D341Med (cell line): ENCODE data around the gene MORN5.
A peak's percentile ranks its signal among the peaks of the same experiment; 100 is the strongest.

Experiments
- DNase-seq: peaks from one replicate; pipeline ENCODE4 v3.0.0; 2012; ENCODE audit warnings: low spot score

The MORN5 gene

GRCh38 chr9:122143876-122144405 is 15.8 kb upstream of the MORN5 start:
- no peak for DNase-seq

- DNase-seq, result no peak
Measured at GRCh38 chr9:122144836-122145591, 14.7 kb upstream of the MORN5 start.

GRCh38 chr9:122145592-122145863 is 14.2 kb upstream of the MORN5 start:
- no peak for DNase-seq

GRCh38 chr9:122151267-122151828 is 8.4 kb upstream of the MORN5 start:
- no peak for DNase-seq

GRCh38 chr9:122155796-122156195 is 3.9 kb upstream of the MORN5 start:
- no peak for DNase-seq

- peak; percentile 56 for DNase-seq
Measured at GRCh38 chr9:122158202-122158601, 1.5 kb upstream of the MORN5 start.

GRCh38 chr9:122159925-122160246 is 178 bp downstream of the MORN5 start:
- no peak for DNase-seq

- DNase-seq, result no peak
Measured at GRCh38 chr9:122162415-122162814, 2.7 kb downstream of the MORN5 start.

- no peak for DNase-seq
Measured at GRCh38 chr9:122164286-122164685, 4.6 kb downstream of the MORN5 start.

- no peak for DNase-seq
Measured at GRCh38 chr9:122168356-122168755, 8.6 kb downstream of the MORN5 start.

GRCh38 chr9:122172131-122172530 is 12.4 kb downstream of the MORN5 start:
- DNase-seq, result no peak

- no peak for DNase-seq
Measured at GRCh38 chr9:122173670-122174069, 14.0 kb downstream of the MORN5 start.

- DNase-seq, result no peak
Measured at GRCh38 chr9:122176916-122177315, 17.2 kb downstream of the MORN5 start.

- no peak for DNase-seq
Measured at GRCh38 chr9:122179054-122179689, 19.5 kb downstream of the MORN5 start.

GRCh38 chr9:122179690-122180074 is 20.0 kb downstream of the MORN5 start:
- DNase-seq, result no peak

- no peak for DNase-seq
Measured at GRCh38 chr9:122180633-122181032, 20.9 kb downstream of the MORN5 start.

GRCh38 chr9:122183501-122183900 is 23.8 kb downstream of the MORN5 start:
- DNase-seq, result no peak

- no peak for DNase-seq
Measured at GRCh38 chr9:122184551-122184950, 24.8 kb downstream of the MORN5 start.

- no peak for DNase-seq
Measured at GRCh38 chr9:122186301-122186700, 26.6 kb downstream of the MORN5 start.

GRCh38 chr9:122186777-122187470 is 27.2 kb downstream of the MORN5 start:
- DNase-seq, result no peak

- DNase-seq, result no peak
Measured at GRCh38 chr9:122188369-122188768, 28.7 kb downstream of the MORN5 start.

- DNase-seq, result no peak
Measured at GRCh38 chr9:122190597-122191381, 31.1 kb downstream of the MORN5 start.
